ENCODE results near the gene FCRL1.

DNA sequence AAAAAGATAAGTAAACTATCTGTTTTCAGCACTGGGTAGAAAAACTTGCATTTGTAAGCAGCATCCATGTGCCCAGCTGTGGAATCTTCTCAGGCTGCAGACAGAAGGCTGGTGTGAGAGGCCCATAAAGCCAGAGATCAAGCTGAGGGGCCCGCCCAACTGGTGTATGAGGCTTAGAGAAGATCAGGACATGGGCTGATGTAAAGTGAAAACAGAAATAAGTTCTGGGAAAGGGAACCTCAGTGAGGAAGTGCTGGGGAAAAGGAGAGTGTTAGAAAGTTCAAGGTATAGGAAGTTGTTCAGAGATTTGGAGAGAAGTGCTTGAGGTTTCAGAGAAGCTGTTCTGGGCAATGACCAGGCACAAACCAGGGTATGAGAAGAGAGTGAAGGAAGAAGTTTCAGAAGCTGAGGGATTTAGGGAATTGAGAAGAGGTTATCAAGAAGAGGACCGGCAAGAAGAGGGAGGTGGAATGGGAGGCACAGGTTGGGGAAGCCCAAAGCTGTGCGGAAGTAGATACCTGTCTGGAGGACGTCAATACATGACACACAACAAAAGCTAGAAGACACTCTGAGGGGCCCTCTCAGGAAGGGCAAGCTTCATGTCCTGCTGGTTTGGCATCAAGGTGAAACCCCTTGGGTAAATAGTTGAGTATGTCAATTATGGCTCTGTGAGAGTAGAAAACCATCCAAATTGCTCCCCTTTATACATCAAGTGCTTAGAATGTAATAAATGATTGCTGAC, 24.3 kb upstream of the FCRL1 start:
- no peak for TF ChIP-seq POLR2A (IDR thresholded peaks at IDR 0.05)
- TF ChIP-seq, protein P1, sequence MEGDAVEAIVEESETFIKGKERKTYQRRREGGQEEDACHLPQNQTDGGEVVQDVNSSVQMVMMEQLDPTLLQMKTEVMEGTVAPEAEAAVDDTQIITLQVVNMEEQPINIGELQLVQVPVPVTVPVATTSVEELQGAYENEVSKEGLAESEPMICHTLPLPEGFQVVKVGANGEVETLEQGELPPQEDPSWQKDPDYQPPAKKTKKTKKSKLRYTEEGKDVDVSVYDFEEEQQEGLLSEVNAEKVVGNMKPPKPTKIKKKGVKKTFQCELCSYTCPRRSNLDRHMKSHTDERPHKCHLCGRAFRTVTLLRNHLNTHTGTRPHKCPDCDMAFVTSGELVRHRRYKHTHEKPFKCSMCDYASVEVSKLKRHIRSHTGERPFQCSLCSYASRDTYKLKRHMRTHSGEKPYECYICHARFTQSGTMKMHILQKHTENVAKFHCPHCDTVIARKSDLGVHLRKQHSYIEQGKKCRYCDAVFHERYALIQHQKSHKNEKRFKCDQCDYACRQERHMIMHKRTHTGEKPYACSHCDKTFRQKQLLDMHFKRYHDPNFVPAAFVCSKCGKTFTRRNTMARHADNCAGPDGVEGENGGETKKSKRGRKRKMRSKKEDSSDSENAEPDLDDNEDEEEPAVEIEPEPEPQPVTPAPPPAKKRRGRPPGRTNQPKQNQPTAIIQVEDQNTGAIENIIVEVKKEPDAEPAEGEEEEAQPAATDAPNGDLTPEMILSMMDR (IDR thresholded peaks at IDR 0.05): no peak

Measured in lower leg skin (tissue), 3 donors.